GM19468 (cell line): Measurements from ENCODE around the gene NACC1.
A peak's percentile ranks its signal among the peaks of the same experiment; 100 is the strongest.

Source experiments
- ATAC-seq: cut with Tn5 transposase; IDR thresholded peaks from one replicate; pipeline ENCODE4 v1.9.1; 2021; ENCODE audit warnings: mild to moderate bottlenecking, moderate library complexity, moderate number of reproducible peaks; ENCODE audit not compliant: unreplicated experiment; ENCODE audit errors: extremely low read depth

Gene NACC1

GRCh38 chr19:13099073-13099999 is 18.7 kb upstream of the NACC1 start:
- ATAC-seq = no peak

DNA sequence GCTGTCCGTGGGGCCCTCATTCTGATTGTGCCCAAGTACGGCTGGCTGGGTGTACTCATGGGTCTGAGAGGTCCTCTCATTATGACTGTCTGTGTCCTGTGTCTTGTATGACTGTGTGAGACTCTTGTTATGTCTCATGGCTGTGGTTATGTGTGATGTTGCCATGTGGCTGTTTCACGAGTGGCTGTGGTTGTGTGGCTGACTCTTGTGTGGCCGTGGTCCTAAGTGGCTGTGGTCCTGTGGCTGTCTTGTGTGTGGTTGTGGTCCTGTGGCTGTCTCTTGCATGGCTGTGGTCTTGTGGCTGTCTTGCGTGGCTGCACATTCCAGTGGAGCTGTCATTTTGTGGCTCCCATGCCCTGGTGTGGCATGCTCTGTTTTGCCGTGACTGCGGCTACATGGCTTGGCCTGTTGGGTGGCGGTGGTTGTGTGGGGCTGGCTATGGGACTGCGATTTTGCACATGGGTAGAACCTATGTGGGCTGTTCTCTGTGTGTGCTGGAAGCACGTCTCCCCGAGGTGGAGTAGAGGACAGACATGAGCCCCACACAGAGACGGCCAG is 18.0 kb upstream of the NACC1 start:
- ATAC-seq = no peak

DNA sequence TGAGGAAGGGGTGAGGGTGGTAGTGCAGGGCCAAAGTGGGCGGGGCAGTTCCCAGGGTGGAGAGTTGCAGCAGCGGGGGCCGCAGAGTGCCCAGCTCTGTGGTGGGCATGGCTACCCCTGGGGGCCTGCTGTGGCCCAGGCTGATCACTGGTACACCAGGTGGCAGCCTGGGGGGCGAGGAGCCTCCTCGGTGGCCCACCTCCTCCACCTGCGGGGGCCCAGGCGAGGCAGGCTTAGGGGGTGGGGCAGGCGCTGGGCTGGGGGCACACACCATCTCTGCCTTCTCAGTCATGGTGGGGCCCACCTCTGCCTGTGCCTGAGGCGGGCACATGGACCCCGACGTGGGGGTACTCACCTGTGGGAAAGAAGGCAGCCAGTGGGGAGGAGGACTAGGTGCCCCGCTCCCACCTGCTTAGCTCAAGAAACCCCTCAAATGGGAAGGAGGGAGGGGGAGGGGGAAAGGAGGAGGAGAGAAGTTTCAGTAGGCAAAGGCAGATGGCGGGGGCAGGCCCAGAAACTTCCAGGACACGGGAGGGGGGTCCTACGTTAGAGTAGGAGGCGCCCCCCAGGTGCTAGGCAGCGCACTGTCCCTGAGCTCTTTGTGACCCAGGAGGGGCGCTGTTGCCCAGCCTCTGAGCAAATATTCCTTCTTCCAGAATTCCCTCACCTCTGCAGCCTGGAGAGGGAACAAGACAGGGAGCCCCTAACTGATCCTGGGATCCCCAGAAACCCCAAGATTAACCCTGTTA is 17.0 kb upstream of the NACC1 start:
- no peak for ATAC-seq

GRCh38 chr19:13101590-13102415 is 16.3 kb upstream of the NACC1 start:
- ATAC-seq = no peak

DNA sequence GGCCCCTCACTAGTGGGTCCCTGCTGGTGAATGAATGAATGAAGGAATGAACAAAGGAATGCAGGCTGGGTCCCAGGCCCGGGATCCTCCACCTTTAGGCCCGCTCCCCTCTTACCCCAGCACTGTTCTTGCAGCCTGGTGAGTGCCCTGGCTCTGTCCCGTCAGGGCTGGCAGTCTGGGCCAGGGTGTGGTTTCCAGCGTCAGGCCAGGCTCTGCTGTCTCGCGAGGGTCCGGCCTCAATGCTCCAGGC is 15.7 kb upstream of the NACC1 start:
- no peak for ATAC-seq

DNA sequence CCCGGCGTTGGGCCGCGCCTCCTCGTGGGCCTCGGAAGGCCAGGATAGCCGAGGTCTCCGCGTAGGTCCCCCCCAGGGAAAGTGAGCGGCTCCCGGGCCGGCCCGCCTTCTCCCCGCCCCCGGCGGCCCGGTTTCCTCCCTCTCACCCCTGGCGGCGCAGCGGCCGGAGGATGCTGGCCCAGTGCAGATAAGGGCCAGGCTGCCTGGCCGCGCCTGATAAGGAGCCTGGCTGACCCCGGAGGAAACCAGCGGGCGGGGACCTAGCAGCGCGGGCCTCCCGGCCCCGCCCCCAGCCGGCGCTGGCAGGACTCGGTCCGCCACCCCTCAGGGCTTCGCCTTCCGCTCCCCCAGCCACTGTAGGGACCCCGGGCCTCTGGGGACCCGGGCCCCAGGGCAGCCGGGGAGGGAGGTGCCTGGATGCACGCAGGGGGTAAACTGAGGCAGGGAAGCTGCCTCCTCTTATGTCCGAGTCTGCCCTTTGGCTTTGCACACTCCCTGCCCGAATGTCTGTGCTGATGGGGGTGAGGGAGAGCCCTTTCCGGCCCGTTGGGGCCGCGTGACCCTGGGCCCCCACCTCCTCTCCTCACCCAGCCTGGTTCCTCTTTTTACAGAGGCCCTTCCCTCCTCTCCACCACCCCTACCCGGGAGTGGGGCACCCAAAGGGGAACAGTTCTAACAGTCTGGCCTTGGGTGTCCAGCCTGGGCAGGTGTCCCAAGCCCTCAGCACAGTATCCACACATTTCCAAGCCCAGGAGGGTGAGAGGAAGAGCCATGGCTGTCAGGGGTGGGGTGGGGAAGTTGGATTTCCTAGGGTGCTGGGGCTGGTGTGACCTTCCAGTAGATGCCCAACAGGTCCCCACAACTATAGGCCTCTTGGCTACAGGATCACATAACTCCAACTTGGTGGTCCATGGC is 15.1 kb upstream of the NACC1 start, which contains the start of gene LYL1:
TSS of gene LYL1 (minus strand) at position 193 of the 915 bp plus-strand sequence. CDS start 1,687 bp downstream, outside the sequence.
- ATAC-seq = no peak

- ATAC-seq = no peak
These were observed 14.3 kb upstream of the NACC1 start for GRCh38 chr19:13103581-13104359.

DNA sequence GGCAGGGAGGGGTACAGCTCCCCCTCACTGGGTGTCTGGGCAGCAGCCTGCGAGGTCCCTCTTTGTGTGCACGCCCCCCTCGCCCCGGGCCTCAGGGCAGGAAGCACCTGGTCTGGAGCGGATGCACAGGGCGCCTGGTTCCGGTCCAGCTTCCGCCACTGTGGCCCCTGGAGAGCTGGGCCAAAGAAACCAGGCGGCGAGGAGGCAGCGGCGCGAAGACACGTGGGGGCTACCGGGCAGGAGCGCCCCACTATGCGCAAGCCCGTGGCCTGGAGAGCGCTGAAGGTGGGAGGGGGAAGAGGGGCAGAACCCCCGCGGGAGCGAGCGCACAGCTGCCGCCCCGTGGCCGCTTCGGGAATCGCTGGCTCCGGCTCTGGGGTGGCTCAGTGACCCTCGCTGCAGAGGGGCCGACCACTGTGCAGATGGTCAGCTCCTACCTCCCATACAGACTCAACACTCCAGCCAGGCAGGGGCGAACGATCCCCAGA is 13.7 kb upstream of the NACC1 start:
- ATAC-seq = peak; percentile 29

- ATAC-seq = no peak
These were observed 13.0 kb upstream of the NACC1 start for GRCh38 chr19:13104848-13105711.

DNA sequence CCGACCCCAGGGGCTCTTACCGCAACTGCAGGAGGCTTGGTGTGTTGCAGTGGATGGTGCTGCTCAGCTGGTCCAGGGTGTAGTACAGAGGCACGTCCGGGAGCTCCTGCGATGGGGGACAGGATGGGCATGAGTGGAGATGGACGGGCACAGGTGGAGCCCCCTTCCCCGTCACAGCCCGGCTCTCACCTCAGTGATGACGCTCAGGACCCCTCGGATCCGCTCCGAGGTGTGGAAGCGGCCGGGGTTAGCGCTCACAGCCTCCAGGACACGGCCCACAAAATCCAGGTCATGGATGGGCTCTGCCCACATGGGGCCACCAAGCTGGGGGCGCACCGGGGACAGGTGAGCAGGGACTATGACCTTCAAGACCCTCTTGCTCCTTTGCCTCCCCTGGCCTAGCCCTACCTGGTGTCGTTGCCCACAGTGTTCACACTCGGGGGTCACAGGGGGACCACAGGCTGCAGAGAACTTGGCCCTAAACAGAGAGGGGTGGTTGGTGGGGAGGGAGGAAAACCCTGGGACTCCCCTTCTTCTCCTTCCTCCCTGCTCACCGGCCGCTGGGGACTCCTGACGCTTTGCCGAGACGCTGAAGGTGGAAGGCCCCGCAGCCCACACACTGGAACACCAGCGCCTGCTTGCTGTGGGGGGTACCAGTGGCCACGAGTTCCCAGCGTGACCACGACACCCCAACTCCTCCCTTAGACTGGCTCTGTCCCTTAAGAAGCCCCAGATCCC is 8.5 kb upstream of the NACC1 start:
- ATAC-seq = no peak

GRCh38 chr19:13110099-13110610 is 7.9 kb upstream of the NACC1 start:
- no peak for ATAC-seq

GRCh38 chr19:13112555-13112954 is 5.5 kb upstream of the NACC1 start:
- ATAC-seq = no peak

DNA sequence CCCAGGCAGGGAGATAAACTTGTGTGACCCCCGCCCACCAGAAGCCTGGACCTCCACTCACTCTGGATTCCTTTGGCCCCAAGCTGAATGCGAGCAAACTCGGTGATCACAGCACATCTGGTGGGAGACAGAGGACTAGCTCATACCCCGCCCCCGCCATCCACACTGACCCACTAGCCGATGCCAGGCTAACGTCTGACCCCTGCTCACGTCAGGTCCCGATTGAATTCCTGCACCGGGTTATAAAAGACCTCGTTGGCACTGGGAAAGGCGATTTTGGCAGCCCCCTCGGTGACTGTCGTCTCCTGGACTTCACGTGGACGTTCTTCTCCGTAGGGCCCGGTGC is 2.2 kb upstream of the NACC1 start:
- no peak for ATAC-seq

DNA sequence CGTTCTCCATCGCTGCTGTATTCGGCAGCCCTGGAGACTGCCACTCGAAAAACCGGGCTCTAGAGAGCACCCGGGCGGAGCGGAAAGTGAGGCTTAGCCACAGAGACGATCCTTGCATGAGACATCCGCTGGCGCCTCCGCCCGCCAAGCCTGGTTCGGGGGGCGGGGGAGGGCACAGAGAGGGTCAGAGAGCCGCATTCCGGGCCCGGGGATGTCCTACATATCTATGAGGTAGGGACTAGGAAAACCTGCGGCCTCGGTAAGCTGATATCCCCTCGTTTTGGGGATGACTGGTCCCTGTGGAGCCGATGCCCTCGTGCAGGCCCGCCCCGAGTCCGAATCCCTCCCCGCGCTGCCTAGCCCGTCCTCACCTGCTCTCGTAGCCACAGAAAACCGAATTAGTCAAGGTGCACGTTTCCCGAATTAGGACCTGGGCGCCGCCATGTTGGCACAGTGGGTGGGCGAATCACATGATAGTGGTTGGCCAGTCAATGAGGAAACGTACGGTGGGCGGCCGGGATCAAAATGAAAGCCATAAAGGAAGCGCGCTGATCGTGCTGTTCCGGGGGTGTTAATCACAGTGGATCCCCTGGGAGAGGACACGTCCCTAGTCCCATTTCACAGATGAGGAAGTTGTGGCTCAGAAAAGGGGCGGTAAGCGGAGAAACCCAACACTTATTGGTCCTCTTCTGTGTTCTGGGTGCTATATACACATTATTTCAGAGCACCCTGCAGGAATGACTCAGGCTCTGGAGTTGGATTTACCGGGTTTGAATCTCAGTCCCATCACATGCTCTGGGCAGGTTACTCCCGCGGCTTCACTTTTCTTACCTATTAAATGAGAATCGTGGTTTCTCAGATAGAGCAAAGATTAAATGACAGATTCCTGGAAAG is 1.5 kb upstream of the NACC1 start, which contains the start of gene TRMT1:
TSS of gene TRMT1 (minus strand) at position 459 of the 894 bp plus-strand sequence. CDS start at position 118, 341 bp downstream.
- no peak for ATAC-seq

- no peak for ATAC-seq
These were observed 790 bp upstream of the NACC1 start for GRCh38 chr19:13117176-13117771.
